GM19395 (cell line): ENCODE results near the gene C3orf80.
A peak's percentile ranks its signal among the peaks of the same experiment; 100 is the strongest.
"Not testable (repeated sequence)": the region's sequence is repeated elsewhere in the genome, so short reads cannot be mapped to it uniquely, and the experiment has no call there.

Experiments
- ATAC-seq: cut with Tn5 transposase; IDR thresholded peaks from one replicate; pipeline ENCODE4 v1.9.1; 2021; ENCODE audit warnings: mild to moderate bottlenecking, moderate library complexity; ENCODE audit not compliant: unreplicated experiment

Gene C3orf80

DNA sequence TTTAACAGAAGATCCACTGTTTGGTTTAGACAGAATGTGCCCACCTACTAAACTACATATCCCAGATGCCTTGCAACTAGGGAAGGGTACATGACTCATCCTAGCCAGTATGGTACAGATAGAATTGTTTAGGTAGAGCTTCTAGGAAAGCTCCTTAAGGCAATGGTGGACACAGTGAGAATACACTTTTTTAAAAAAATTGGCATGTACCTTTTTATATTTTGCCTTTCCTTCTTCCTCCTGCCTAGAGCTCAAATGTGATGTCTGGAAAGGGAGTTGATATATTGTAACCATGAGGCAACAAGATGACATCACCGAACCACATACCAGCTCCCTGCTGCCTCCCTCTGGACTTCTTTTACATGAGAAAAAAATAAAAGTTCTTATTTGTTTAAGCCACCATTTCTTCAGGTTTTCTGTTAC, 14.4 kb upstream of the C3orf80 start:
- ATAC-seq: peak; percentile 62

DNA sequence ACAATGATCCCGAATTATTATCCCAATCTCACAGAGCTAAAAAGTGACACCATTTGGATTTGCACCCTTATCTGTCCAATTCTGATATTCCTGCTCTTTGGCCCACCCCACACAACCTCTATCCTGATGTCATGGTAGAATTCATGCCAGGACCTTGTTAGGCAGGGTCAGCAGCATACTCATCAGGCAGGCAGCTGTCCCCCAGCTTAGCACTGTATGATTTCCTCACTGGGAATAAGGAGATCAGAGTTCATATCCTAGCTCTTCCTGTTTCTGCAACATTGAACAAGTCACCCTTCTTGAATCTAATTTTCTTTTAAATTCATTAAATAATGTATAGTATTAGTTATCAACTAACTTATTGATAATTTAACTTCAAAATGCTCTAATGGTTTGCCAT, 12.0 kb upstream of the C3orf80 start:
- ATAC-seq: no peak

DNA sequence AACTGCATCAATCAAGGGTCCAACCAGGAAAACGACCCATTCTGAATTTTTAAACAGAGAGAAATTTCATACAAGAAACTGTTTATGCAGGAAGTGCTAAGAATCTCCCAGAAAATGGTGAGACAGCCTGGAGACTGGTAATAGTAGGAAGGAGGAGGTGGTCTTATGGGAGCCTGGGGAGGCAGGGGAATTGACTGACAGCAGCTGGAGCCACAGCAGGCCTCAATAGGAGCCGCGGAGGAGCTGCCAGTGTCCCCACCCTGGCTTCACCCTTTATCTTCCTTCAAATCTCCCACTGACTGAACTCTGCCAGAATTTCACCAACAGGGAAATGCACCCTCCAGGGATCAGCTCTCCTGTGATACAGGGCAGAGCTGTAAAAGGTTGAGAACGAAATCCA, 7.5 kb upstream of the C3orf80 start:
- ATAC-seq: no peak

DNA sequence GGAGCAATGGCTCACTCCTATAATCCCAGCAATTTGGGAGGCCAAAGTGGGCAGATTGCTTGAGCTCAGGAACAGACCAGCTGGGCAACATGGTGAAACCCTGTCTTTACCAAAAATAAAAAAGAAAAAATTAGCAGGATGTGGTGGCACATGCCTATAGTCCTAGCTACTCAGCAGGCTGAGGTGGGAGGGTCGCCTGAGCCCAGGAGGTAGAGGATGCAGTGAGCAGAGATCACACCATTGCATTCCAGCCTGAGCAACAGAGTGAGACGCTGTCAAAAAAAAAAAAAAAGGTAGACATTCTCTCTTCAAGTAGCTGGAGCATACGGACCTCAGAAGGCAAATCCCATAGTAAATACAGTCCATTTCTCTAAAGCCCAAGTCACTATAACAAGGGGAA, 7.1 kb upstream of the C3orf80 start:
- no peak for ATAC-seq

DNA sequence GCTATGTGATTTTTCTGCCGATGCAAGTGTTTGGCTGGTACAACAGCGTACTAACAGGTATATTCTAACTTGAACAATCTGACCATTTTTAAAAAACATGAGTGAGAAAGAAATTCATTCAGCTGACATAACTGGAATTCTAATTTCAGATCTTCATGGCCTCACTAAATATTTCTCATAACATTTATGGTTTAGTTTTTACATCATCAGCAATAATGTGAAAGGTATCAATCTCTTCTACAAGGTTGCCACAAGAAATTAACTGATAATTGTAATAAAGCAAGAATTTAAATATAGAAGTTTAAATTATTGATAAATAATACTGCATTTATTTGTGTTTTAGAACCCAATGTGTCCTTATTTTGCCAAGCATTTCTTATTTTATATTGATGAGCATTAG, 5.2 kb upstream of the C3orf80 start:
- no peak for ATAC-seq

DNA sequence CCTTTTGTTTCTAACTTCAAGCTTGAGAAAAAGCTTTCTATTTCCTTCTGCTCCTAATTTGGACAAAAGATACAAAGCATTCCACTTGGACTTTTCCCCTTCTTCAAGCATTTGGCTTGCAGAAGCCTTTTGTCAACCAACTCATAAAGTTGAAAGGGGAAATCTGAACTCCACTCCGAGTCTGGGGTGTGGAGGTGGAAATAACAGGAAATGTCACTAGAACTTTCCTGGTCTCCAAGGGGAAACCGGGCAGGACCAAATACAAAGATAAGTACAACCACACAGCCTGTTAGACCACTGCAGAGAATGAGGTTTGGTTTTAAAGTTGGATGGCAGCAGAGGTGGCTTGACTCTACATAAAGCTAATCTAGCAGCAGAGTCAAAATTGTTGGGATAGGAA, 4.2 kb upstream of the C3orf80 start:
- ATAC-seq: no peak

DNA sequence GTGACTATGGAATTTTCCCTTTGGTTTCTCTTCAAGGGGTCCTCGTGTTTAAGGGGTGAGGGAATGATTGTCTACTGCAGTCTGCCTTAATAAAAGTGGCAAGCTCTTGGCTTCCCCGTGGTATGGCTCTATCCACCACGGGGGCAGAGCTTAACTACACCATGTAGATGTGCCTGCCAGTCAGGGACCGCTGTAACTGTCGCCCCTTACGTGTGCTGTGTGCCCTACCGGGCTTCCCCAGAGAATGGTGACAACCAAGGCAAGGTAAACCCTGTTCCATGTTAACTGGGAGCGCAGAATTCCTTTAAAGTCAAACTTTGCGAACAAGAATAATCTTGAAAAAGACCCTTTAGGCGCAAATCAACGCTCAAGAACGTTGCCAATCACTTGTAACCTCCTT, 966 bp upstream of the C3orf80 start:
- ATAC-seq: no peak

DNA sequence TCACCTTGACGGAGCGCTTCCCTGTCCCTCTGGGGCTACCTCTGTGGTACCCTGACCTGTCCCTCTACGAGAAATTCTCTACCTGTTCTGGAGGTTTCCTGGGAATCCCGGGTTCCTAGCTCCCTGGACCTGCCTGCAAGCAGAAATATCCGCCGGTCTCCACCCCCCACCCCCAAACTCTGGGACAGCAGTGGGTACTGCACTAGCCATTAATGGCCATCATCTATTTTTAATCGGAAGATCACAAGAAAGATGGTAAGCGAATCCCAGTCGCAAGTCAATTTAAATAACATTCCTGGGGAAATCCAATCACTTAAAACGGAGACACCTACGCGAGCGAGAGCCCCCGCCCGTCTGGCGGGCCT, 429 bp upstream of the C3orf80 start:
- ATAC-seq: no peak

DNA sequence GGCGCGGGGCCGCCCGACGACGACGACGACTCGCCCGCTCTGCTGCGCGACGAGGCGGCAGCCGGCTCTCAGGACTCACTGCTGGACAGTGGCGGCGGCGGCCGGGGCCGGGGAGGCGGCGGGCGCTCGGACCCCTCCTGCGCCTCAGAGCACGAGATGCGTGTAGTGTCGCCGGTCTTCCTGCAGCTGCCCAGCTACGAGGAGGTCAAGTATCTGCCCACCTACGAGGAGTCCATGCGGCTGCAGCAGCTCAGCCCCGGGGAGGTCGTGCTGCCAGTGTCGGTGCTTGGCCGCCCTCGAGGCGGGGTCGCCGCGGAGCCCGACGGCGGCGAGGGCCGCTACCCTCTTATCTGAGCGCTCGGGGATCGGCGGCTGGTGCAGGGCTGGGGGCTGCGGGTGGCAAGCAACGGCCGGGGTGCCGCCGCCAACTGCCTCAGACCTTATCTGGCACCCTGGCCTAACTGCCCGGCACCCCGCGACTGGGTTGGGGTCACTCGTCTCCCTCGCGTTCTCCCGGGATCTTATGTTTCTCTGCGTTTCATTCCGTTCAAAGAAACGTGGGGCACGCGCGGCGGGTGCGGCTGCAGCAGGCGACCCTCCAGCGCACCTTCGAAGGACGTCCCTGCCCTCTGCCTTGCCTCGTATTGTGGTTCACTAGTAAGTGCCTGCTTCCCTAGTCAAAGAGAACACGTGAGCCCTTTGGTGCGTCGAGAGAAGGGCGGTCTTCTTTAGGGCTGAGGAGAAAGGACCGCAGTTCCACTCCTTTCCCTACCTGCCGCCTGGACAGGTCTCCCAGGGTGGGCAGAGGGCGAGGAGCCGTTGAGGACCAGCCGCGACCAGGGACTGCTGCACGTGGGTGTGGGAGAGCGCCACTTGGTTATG, 1.0 kb downstream of the C3orf80 start:
- peak; percentile 39 for ATAC-seq

DNA sequence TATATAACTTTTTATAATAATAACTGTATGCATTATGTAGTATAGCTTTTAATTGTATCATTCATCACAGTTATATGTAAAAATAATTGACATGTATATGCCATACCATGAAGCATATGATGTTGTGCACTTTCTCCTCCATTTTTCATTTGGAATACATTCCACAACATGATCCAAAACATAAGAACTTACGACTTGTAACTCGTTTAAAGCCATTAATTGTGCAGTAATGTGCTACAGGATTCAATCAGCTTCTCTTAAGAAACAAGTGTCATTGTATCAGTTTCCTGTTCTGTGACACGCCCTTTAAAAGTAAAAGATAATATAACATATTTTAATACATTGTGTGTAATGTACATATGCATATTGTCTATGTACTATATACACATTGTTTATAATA, 2.2 kb downstream of the C3orf80 start:
- ATAC-seq: no peak

DNA sequence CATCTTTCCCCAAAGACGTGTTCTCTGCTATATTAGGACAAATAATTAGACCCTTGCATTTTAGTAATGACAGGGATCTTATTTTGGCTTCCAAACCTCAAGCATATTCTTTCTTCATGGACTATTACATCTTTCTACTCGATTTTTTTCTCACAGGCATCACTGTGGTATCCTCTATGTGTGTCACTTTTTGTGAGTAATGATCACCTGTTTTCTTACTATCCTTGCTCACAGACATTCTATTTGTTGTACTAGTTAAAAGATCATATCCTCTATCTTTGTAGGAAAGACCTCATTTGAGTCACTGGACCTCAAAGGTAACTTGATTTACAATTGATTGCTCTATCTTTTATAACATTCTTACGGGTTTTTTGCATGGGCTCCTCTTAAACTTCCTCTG, 6.8 kb downstream of the C3orf80 start:
- ATAC-seq: no peak

DNA sequence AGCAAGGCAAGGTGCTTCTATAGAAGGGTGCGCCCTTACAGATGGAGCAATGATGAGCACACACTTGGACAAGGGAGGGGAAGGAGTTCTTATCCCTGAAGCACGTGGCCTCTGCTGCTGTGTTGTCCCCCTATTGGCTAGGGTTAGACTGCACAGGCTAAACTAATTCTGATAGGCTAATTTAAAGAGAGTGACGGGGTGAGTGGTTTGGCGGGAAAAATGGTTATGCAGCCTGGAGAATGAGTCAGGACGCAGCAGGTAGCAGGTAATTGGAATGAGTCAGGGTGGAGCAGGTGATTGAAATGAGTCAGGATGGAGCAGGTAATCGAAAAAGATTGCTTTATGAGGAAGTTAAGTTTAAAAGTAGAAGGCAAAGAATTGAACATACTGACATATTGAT, 15.5 kb downstream of the C3orf80 start:
- ATAC-seq: not testable (repeated sequence)

DNA sequence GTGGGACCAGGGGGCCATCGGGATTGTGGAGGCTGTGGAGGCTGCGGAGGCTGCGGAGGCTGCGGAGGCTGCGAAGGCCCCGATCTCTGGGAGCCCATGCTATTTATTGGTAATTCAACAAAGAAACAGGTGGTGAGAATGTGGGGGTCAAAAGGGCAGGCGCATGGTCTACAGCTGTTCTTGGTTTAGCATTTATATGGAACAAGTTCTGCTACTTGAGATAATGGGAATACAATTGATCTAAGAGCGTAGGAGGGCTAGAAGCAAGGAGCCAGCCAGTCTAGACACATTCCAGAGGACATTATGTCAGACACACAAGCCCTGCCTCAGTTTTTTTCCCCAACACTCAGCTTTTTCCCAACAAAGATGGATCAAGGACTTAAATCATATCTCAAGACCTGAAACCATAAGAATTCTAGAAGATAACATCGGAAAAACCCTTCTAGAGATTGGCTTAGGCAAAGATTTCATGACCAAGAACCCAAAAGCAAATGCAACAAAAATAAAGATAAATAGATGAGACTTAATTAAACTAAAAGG, 20.1 kb downstream of the C3orf80 start:
- ATAC-seq: no peak

DNA sequence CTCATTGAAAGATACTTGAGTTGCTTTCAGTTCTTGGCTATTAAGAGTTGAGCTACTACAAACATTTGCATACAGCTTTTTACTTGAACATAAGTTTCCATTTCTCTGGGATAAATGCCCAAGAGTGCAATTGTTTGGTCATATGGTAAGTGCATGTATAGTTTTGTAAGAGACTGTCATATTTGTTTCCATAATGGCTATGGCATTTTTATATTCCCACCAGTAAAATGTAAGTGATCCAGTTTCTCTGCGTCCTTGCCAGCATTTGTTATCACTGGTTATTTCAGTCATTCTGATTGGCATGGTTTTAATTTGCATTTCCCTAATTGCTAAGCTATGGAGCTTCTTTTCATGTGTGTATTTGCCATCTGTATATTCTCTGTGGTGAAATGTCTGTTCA, 22.5 kb downstream of the C3orf80 start:
- ATAC-seq: no peak

DNA sequence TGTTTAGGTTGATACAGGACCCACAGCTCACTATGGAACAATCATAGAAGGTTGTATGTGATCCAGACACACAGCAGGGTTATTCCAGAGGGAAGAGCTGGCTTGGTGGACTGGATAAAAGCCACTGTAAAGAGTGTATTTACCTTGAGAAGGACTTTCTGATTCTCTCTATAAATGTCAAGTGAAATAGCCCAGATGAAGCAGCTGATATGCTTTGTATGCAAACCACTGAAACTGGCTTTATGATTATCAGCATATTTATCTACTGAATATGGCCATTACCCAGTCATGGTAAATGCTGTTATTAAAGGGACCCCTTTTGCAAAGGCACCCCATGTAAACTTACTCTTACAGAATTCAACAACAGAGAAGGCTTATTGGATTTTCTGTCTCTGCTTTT, 28.1 kb downstream of the C3orf80 start:
- no peak for ATAC-seq

DNA sequence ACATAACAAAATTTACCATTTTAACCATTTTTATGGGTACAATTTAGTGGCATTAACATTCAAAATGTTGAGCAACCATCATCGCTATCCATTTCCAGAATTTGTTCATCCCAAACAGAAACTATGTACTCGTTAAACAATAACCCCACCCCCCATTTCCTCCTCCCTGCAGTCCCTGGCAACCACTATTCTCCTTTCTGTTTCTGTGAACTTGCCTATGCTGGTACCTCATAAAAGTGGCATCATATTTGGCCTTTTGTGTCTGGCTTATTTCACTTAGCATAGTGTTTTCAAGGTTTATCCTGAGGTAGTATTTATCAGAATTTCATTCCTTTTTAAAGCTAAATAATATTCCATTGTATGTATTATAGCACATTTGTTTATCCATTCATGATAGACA, 32.4 kb downstream of the C3orf80 start:
- ATAC-seq: no peak

DNA sequence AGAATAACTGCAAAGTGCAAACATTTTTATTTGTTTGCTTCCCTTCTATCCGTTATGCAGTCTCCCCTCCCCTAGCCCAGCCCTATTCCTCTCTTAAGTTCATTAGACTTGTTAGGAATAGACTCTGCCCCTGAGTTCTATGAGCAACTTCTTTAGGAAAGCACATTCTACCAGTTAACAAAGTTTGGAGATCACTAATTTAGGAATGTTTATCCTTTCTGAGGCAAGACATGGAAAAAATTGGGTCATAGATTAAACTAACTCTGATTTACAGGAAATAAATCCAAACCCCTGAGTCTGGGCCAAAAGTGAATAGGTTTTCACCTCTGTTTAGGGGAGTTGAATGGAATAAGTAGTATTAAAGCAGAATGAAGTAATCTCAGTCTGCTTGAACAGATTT, 34.4 kb downstream of the C3orf80 start:
- ATAC-seq: no peak

DNA sequence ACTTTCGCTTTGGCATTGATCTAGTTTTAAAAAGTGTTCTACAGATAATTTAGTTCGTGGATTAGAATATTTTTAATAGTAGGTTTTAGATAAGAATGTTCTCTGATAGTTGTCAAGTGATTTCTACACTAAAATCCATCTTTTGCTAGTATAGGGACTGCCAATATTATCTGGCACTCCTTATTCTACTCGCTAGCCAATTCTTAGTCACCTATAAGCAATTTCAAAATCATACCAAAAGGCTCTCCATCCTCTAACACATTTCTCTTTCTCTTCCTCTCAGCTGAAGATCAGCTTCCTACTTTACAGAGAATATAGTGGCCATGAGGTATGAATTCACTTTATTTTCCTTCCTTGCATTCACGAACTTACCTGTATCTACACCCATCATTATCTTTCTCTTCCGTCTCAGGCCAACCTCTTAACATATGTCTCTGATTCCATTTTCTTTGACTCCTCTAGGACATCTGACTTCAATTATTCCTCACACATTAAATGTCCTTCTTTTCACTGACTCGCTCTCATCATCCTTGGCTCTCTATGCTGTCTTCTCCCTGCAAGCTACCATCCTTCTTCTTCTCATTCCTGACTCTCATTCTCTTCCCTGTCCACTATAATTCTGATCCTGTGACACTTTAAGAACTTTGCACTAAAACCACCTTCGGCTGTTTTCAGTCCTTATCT, 35.5 kb downstream of the C3orf80 start:
- no peak for ATAC-seq

DNA sequence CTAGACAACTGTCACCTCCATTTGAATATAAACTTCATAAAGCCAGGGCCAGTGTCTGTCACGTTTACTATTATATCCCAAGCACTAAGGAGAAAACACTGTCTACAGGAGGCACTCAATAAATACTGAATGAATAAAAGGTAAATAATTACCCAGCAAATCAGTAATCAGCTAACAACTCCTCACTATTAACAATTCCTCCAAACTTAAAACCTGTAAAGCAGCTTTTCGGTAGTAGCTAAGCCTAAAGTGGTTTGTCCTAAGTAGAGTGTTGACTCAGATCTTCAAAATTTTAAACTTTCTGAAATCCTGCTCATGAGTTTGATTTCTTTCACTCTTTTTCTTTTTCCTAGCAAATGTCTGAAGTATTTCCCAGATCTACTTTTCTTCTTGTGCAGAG, 39.9 kb downstream of the C3orf80 start:
- no peak for ATAC-seq
